ENCODE results near the gene TMUB1. TPM values are rescaled to one million over a fixed set of nuclear protein-coding genes. Genes with fewer than 3 reads are reported as not detected.

Gene TMUB1
- total and polyA plus RNA-seq, 9 of the 15 experiments (the other 6 are each of a cell fraction or from before 2014, with no cell fraction given) = 0.14 to 241 (median 74.1) TPM

DNA sequence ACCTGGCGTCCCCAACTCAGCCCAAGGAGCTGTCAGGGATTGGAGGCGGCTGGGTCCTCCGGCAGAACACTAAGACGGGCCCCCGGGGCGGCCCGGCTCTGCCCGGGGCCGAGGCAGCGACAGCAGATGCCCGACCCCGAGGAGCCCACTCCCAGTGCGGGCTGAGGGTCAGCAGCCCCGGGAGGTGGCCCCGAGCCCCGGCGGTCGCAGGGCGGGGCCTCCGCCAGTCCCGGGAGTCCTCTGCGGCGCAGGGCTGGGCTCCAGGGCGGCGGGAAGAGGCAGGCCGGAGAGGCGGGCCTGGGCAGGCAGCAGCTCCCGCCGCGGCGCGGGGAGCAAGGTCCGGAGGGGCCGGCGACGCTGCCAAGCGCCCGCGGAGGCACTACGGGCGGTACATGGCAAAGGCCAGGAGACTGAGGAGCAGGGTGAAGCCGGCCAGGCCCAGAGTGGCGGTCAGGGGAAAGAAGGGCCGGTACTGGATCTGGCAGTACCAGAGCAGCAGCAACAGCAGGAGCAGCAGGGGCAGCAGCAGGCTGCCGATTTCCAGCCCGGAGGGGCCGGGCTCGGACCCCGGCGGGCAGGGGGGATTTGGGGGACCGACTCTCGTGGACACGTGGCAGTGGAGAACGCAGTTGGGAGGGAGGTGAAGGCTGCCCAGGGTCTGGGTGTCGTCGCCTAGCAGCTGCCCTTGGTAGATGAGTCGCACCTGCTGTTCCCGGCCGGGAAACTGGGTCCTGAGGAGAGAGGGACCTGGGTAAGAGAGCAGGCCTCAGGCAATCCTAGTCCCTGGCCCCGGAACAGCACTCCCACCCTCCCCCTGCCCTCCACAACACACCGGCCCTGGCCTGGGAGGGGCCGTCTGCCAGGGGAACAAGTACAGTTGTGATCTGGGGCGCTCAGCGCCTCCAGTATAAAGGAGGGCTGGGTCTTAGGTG lies 1.9 kb downstream of the TMUB1 start (continued):
- peak; percentile 6; the same call in 1 of the 2 replicates for TF ChIP-seq KDM2B (CRISPR knock-in tag; IDR thresholded peaks at IDR 0.05)
- TF ChIP-seq JUN (IDR thresholded peaks at IDR 0.05; ENCODE audit: borderline replicate concordance, low read depth, low read length) = no peak
- 0 out of 2 replicates have a peak, but pooled peaks have one; percentile 23 for TF ChIP-seq JUN (CRISPR knock-in tag; IDR thresholded peaks at IDR 0.05; ENCODE audit: borderline replicate concordance)
- TF ChIP-seq GABPB2 (CRISPR knock-in tag; conservative IDR thresholded peaks at IDR 0.05) = no peak
- TF ChIP-seq, protein P1, sequence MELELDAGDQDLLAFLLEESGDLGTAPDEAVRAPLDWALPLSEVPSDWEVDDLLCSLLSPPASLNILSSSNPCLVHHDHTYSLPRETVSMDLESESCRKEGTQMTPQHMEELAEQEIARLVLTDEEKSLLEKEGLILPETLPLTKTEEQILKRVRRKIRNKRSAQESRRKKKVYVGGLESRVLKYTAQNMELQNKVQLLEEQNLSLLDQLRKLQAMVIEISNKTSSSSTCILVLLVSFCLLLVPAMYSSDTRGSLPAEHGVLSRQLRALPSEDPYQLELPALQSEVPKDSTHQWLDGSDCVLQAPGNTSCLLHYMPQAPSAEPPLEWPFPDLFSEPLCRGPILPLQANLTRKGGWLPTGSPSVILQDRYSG (tag; conservative IDR thresholded peaks at IDR 0.05; ENCODE audit: low read depth) = peak; percentile 47; the same call in 1 of the 2 replicates
- no peak for TF ChIP-seq RCOR1 (IDR thresholded peaks at IDR 0.05; ENCODE audit: borderline replicate concordance in 1 of 2, low read depth in 2 of 2, low read length in 2 of 2)
- TF ChIP-seq ZNF274 (IDR thresholded peaks at IDR 0.05; ENCODE audit: borderline replicate concordance, low read depth, low read length) = peak; percentile 34; the same call in 1 of the 2 replicates
- no peak for TF ChIP-seq BRD9 (IDR thresholded peaks at IDR 0.05; ENCODE audit: low read depth, partially characterized antibody)
- TF ChIP-seq NFIC (IDR thresholded peaks at IDR 0.05) = no peak
- TF ChIP-seq CBX2 (IDR thresholded peaks at IDR 0.05; ENCODE audit: insufficient read depth, low read length, poor library complexity, severe bottlenecking) = no peak
- TF ChIP-seq FUS (optimal IDR thresholded peaks at IDR 0.05; ENCODE audit: low read depth, low read length) = peak; percentile 60
- TF ChIP-seq MEF2D (tag; conservative IDR thresholded peaks at IDR 0.05; ENCODE audit: low read depth) = no peak
- no peak for TF ChIP-seq NFYB (IDR thresholded peaks at IDR 0.05; ENCODE audit: extremely low read depth, insufficient read length)
- no peak for TF ChIP-seq HDAC2 (IDR thresholded peaks at IDR 0.05)
- no peak for TF ChIP-seq ILK (tag; IDR thresholded peaks at IDR 0.05; ENCODE audit: borderline replicate concordance, low read depth)
- TF ChIP-seq, protein P2, sequence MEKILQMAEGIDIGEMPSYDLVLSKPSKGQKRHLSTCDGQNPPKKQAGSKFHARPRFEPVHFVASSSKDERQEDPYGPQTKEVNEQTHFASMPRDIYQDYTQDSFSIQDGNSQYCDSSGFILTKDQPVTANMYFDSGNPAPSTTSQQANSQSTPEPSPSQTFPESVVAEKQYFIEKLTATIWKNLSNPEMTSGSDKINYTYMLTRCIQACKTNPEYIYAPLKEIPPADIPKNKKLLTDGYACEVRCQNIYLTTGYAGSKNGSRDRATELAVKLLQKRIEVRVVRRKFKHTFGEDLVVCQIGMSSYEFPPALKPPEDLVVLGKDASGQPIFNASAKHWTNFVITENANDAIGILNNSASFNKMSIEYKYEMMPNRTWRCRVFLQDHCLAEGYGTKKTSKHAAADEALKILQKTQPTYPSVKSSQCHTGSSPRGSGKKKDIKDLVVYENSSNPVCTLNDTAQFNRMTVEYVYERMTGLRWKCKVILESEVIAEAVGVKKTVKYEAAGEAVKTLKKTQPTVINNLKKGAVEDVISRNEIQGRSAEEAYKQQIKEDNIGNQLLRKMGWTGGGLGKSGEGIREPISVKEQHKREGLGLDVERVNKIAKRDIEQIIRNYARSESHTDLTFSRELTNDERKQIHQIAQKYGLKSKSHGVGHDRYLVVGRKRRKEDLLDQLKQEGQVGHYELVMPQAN (IDR thresholded peaks at IDR 0.05; ENCODE audit: borderline replicate concordance) = peak; percentile 69; the same call in 1 of the 2 replicates
- TF ChIP-seq, protein P3, sequence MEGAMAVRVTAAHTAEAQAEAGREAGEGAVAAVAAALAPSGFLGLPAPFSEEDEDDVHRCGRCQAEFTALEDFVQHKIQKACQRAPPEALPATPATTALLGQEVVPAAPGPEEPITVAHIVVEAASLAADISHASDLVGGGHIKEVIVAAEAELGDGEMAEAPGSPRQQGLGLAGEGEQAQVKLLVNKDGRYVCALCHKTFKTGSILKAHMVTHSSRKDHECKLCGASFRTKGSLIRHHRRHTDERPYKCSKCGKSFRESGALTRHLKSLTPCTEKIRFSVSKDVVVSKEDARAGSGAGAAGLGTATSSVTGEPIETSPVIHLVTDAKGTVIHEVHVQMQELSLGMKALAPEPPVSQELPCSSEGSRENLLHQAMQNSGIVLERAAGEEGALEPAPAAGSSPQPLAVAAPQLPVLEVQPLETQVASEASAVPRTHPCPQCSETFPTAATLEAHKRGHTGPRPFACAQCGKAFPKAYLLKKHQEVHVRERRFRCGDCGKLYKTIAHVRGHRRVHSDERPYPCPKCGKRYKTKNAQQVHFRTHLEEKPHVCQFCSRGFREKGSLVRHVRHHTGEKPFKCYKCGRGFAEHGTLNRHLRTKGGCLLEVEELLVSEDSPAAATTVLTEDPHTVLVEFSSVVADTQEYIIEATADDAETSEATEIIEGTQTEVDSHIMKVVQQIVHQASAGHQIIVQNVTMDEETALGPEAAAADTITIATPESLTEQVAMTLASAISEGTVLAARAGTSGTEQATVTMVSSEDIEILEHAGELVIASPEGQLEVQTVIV (CRISPR knock-in tag; IDR thresholded peaks at IDR 0.05; ENCODE audit: borderline replicate concordance) = no peak
- TF ChIP-seq KAT7 (CRISPR knock-in tag; IDR thresholded peaks at IDR 0.05; ENCODE audit: borderline replicate concordance) = peak; percentile 24; the same call in 1 of the 2 replicates
- no peak for TF ChIP-seq MTF1 (CRISPR knock-in tag; IDR thresholded peaks at IDR 0.05; ENCODE audit: borderline replicate concordance)

Measured in K562 (cell line).